Activated T-cell treated with anti-CD3 and anti-CD28 coated beads for 1 hour (primary cell): ENCODE data around the gene IGSF21.

Experiments used
- DNase-seq: peaks from one replicate; pipeline ENCODE4 v3.0.0-alpha.2; 2020; ENCODE audit warnings: low read depth

The IGSF21 gene

DNA sequence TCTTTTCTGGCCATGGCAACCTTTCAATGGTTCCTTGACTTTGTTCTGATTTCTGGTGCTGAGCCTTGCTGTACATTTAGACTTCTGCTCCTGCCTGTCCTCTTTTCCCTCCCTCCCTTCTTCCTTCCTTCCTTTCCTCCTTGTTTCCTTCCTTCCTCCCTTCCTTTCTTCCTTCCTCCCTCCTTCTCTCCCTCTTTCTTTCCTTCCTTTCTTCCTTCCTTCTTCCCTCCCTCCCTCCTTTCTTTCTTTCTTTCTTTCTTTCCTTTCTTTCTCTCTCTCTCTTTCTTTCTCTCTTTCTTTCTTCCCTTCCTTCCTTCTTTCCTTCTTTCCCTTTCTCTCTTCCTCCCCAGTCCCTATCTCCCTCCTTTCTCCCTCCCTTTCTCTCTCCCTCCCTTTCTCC, 10.4 kb upstream of the IGSF21 start:
- DNase-seq, result no peak

DNA sequence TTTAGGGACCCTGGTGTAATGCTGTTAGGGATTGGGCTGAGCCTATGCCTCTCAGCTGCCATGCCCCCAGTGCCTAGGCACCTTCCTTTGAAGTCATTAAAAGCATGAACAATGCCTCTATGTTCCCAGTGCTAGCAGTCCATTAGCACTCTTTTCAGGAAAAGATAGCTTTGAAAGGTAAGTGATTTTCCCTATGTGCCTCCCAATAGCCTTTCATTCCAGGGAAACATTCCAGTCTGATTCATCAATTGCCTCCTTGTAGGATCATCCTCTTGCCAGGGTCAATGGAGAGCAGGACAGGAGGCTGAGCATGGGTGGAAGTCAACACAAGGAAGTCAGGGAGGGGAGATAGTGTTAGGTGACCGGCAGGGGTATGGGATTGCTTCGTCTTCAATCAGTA, 8.6 kb upstream of the IGSF21 start:
- no peak for DNase-seq

DNA sequence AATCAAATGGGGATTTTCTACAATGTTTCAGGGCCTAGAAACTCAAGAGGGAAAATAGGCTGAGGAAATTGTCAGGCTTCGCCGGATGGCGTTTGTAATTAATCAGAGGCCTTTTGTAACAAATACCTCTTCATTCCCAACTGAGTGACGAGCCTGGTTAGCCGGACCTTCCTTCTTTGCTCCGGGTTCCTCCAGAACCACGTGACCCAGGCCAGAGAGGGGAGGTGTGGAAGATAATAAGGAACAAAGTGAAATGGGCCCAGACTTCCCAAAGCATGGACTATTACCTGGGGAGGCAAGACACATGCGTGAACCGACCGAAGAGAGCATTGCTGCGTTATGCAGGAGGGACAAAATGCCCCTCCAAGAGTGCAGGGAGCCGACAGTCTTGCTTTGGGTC, 7.5 kb upstream of the IGSF21 start:
- no peak for DNase-seq

DNA sequence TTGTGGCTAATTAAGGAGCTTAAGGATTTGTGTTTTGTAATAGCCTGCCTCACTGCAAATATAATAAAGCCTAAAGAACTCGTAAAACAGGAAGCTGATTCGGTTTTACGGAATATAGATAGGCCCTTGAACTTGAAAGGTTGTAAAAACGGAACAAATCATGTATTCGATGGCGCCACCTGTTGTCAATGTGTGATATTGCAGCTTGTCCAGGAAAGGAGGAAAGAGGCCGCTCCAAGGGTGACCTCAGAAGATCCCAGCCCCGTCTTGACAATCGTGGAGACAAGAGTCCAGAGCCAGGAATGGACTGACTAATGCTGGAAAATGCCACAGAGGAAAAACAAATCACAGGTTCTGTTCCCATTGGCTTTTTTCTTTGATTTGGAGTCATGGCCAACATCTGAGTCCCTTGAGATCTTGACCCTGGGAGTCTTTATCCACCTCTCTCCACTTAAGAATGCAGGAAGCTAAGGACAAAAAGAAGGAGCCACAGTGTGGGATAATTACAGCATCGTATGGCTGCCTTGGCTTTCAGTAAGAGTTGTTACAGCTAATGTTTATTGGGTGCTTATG, 7.0 kb upstream of the IGSF21 start:
- peak; percentile 12 for DNase-seq

DNA sequence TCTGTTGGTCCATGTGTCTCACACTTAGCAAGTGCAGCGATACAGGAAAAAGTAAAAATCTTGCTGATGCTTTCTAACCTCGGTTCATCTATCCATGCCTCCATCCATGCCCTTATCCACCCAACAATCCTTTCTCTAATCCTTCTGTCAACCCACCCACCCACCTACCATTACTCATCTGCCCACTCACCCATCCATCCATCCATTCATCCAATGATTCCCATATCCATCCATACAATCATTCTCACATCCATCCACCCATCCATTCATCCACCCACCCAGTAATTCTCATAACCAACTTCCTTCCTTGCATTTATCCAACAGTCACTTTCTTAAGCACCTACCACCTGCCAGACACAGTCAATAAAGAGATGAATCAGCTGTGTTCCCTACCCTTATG, 6.1 kb upstream of the IGSF21 start:
- DNase-seq, result no peak

DNA sequence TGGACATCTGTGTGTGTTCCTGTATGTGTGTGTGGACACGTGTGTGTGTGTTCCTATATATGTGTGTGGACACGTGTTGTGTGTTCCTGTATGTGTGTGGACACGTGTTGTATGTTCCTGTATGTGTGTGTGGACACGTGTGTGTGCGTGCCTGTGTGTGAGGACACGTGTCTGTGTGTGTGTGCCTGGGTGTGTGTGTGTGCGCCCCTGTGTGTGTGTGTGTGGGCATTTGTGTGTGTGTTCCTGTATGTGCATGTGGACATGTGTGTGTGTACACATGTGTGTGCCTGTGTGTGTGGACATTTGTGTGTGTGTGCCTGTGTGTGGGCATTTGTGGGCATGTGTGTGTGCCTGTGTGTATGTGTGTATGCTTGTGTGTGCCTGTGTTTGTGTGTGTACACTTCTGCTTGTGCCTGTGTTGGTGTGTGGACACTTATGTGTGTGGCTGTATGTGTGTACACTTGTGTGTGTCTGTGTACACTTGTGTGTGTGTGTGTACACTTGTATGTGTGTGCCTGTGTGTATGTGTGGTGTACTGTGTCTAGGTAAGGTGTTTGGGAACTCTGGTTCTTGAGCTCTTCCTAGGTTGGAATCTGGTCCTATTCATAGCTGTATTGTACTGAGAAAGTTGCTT, 3.7 kb upstream of the IGSF21 start:
- no peak for DNase-seq

DNA sequence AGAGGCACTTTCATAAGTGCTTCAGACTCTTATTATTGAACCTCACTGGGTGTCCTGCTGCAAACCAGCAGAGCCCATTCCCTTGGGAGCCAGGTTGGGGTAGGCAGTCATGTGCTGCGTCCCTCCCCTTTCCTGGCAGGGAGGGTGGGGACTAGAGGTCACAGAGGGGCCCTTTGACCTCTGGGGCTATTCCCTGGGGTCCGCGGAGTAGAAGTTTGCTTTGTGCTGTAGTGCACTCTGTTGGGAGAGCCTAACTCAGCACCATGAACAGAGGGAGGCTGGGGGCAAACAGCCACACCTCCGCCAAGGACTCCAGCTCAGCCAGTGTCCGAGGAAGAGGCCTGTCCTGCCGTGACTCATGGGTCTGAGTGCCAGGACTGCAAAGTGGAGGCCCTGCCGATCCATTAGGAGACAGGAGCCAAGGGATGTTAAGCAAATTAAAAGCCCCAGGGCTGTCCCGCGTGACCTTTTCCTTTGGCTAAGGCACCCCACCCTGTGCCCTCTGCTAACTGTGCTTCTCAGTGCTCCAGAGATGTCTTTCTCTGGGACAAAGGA, 3.0 kb upstream of the IGSF21 start:
- DNase-seq, result no peak

DNA sequence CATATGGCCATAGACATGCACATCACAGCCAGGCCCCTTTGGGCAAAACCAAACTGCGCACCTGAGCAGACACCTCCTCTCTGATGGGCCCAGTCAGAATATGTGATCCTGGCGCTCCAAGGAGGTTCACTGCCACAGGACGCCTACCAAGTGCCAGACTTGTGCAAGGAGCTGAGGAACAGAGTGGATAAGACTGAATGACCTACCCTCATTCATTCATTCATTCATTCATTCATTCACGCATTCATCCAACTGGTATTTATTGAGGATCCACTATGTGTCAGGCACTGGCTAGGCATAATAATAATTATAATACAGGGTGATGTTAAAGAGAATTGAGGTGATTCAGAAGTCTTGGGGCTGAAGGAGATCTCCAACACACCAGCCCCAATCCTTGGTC, 2.4 kb upstream of the IGSF21 start:
- DNase-seq, result no peak

DNA sequence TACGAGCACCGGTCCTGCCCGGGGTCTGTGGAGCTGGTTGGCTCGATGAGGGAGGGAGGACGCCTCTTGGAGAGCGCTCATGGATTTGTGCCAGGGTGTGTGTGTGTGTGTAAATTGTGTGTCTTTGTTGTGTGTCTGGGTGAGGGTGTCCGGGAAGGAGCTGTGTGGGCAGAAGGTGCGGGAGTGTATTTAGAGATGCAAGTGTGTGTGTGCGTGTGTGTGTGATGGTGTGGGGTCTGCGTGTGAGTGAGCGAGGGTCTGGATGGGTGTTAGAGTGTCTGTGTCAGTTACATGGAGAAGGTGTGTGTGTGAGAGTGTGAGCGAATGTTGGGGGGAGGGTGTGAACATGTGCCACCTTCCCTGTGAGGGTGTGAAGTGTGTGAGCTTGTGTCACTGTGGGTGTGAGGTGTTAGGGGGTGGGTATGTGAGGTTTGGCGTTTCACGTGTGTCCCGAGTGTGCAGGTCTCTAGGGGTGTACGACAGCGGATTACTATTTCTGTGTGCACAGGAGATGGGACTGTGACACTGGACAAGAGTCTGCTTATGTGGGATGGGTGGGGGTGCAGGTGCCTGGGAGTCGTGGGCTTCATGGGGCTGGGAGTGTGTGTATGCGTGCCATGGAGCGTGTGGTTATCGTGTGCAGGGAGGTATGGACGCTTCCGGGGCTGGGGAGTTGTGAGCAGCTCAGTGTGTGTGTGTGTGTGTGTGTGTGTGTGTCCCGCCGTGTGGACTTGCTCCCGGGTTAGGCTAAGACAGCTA, 880 bp downstream of the IGSF21 start:
- no peak for DNase-seq

DNA sequence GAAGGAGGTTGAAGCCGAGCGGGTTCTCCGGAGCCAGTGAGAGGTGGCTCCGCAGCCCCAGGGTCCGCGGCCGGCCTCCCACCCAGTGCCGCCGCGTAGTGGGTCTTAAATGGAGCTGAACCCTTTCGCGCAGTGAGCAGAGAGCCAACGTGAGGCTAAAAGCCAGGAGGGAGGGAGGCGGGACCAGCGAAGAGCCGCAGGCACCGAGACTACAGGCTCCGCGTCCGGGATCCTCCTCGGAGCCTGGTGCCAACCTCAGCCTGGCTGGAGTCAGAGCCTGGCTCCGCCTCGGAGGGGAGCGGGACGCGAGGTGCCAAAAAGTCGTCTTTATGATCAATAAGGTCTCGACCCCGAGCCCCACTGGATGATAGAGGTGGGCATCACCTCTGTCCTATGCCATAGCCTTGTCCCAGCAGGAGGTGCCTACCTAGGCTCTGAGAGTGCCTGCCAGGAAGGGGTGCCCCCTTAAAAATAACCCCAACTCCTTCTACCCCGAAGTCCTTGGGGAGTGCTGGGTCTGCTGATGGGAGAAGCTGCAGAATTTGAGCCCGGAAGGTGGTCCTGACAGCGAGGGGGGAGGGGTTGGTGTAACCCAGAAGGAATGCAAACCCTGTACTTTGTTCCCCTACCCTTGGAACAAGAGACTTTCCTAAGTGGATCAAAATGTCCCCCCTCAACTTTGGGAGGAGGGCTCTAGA, 1.6 kb downstream of the IGSF21 start:
- DNase-seq, result no peak

DNA sequence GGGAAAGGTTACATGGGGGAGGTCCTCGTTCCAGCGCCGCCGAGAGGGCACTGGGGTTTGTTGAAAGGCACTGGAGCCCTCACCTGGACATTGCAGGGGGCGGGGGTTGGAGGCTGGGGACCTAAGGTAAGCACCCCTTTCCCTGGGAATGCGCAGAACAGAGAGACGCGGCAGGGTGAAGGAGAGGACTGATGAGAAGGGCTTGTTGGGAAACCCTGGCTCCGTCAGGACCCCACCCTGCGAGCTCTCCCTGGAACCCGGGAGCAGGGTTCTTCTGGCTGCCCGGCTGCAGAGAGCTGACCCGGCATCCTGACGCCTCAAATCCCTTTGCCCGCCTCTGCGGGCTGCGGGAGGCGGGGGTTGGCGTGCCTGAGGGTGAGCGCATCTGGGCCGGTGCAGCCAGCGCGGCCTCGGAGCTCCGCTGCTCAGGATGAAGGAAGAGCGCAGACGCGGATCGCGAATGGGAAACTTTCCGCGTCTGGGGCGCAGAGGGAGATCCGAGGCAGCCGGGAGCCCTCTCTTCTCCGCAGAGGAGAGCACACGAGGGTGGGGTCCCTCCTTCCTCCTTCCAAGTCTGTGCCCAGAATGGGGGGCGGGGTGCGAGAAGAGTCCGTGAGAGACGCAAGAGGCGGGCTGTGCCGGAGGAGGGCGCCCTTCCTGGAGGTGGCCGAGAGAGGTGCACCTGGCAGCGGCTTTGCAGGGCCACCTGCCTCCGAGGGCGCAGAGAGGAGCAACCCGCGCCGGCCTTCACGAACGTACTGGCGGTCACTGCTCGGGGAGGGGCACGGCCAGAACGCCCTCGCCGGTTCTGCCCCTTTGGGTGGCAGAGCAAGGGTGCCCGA, 2.4 kb downstream of the IGSF21 start:
- no peak for DNase-seq

DNA sequence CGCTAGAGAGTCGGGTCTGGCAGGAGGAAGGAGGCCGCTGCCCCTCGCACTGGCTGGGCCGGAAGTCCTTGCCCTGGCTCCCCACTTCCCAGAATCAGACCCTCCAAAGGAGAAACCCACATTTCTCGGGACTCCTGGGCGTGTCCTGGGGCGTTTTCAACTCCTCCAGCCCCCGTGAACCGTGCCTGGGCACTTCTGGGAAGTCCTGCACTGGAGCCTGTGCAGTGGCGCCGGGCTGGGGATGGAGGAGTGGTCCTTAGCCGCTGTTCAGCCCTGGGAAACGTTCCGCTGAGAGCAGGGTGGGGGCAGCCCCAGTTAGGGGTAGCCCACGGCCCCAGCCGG, 3.0 kb downstream of the IGSF21 start:
- DNase-seq, result no peak

DNA sequence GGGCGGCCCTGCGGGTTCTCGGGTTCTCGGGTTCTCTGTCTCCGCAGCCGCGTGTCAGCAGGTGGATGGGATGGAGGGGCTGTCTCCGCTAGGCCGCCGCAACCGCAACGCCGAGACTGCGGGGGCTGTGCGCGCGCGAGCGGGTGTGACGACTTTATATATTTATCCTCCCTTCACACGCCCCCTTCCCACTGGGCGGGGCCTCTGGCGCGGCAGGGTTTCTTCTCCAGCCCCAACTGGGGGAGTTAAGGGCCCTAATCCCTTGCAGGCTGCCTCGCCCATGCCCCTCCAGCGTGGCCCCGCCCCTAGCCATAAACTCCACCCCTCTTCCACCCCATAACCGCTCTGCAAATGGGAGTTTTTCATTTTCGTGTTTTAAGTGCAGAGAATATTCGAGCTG, 3.4 kb downstream of the IGSF21 start:
- no peak for DNase-seq

DNA sequence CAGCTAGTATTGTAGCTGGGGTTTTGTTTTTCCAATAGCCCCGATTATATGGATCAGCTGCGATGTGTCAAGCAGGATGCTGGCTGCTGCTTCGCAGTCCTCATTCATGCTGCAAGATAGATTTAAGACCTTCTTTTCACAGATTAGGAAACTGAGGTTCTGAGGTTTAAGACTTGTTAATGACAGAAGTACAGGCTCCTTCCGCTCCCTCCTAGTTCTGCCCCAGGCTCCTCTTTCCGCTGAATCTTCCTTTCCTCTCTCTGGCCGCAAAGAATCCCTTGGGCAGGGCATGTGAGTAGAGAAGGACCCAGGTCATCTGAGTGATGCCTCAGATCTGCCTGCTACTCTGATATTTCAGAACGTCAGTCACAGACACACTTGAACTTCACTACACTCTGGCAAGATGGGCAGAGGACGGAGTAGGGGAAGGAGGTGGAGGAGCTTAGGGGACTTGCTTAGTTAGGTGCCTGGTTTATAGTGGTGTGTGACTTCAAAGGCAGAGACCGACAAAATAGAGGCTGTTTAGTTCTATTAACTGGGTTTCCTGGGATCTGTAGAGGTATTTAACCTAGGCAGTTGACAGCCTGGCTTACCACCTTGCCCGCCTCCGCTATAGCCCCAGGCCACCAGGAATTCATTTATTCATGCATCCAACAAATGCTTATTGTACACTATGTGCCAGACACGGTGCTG, 4.2 kb downstream of the IGSF21 start:
- no peak for DNase-seq

DNA sequence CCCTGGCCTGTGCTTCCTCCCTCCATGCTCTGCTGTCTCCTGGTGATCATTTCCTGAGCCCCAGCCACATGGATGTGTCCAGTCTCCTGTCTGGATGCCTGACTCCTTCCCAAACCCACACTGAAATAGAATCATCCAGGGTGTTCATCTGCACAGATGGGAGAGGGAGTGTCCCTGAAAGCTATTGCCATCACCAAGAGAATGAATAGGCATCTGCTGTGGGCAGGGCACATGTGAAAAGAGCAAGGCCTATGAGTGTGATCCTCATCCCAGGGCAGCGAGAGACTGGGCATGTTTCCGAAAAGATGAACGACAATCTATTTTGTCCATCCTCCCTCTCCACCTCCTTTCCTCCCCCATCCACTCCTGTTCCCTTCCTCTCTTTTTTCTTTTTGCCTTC, 5.0 kb downstream of the IGSF21 start:
- no peak for DNase-seq

DNA sequence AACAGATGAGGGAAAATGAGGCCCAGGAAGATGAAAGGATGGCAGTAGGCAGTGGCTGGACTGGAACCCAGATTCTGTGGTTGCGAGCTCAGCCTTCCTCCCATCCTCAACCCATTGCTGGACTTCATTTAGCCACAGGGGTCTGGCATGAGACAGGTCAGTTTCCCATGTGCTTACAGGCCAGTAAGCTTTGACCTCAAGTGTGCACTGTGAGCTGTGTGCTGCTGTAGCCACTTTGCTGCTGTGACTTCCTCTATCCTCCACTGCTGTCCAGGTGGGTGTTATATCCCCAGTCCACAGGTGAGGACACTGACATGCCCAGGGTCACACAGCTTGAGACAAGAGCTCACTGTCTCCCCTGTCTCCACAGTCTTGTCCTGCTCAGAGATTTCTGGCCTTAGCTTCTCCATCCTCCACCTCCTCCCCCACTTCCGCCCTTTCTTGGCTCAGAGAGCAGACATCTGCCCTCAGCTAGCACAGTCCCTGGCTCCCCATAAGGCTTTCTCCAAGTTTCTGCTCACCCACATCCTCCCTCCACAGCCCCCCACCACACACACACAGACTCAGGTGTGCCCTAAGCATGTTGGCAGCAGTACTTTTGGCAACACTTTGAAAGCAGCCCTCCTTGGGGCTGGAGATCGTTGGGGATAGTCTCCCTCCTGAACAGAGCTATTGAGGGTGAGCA, 7.3 kb downstream of the IGSF21 start:
- no peak for DNase-seq

DNA sequence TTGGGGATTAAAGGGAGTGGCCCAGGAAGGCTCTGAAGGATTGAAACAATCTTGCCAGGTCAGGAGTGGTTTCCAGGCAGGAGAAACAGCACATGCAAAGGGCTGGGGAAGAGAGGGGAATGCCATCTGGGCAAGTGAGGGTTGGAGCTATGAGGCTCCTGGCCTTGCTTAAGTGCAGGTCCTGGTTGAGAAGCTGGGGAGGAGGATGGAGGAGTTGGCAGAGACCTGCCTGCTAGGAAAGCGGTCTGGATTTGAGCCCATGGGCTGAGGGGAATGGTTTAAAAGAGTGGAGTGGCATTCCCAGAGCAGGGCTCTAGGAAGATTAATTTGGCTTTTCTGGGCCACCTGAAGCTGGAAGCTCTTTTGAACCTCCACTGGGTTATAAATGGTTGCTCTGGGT, 9.2 kb downstream of the IGSF21 start:
- DNase-seq, result no peak

DNA sequence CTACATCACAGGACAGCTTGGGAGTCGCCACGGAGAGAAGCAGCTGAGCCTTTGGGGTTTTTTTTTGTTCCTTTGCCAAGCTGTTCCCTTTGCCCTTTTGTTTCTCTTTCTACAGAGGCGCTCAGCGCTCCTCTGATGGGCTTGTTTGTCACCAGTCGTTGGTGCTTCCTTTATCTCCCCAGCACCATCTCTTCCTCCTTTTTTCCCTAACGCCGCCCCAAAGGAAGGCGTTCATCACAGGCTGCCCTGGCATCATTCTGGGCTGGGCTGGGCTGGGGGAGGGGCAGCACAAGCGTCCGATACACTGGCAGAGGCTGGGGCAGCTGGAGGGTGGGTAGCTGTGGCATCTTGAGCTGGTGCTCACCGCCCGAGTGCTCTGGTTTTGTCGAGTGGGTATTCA, 10.5 kb downstream of the IGSF21 start:
- no peak for DNase-seq

DNA sequence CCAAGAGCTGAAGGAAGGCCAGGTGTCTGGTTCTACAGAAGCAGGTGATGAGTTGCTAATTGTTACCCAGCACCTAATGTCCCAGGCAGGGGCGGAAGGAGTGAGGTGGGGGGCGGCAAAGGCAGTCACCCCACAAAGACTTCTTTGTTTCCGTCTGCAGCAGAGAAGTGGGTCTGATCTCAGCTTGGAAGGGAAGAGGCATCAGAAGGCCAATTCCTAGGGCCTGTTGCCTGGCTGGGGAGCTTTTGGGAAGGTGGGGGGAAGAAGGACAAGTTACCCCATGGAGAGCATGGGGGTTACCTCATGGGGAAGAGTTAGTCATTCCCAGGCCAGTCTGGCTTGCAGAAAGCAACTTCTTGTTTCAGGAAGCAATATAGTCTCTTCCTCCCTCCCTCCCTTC, 10.9 kb downstream of the IGSF21 start:
- DNase-seq, result no peak

DNA sequence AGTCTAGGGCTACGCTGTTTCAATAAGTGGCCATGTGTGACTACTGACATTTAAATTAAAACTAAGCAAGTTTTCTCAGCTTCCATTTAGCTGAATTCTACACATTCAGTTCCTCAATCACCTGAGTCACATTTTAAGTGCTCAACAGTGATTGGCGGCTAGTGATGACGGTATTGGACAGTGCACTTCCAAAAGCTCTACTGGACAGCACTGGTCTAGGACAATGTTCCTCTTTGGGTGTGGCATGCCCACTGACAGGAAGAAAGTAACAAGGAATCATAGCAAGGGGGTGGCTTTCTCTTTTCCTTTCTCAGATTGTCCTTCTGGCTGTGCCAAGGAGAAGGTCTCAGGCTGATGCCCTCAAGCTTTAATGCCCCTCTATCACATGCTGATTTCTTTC, 11.7 kb downstream of the IGSF21 start:
- DNase-seq, result no peak
